Measurements from ENCODE around the gene FANCC. TPM values are rescaled to one million over a fixed set of nuclear protein-coding genes. Genes with fewer than 3 reads are reported as not detected.

Gene FANCC
- total and polyA plus RNA-seq, 2 of the 8 experiments (the other 6 are each of a cell fraction or from before 2014, with no cell fraction given): 7.8 to 15.2 TPM

- no peak overlapping the region for H3K27ac ChIP-seq (ENCODE audit: low read depth, low read length)
- H3K79me2 ChIP-seq (ENCODE audit: control insufficient read depth in 1 of 2, insufficient read depth in 2 of 2, low read length in 2 of 2): no peaks in the 10 kb centered on the region
- no peak for DNase-seq (ENCODE audit: low read depth in 1 of 2, low spot score in 2 of 2)
- H4K20me1 ChIP-seq (replicated peaks in 1 of 2; ENCODE audit: control insufficient read depth in 1 of 2, insufficient read depth in 2 of 2, low read length in 2 of 2): no peaks in the 10 kb centered on the region
- H3K23me2 ChIP-seq (ENCODE audit: low read depth, low read length): no peaks in the 10 kb centered on the region
- CTCF ChIA-PET (ENCODE audit: partially characterized antibody): interaction anchor here (0.9 to 2.1 kb wide), 3 partner anchors 19 to 175 kb away, joined by 3 to 9 read pairs (median 4); no protein-coding TSS in a partner anchor
- TF ChIP-seq RFX5 (IDR thresholded peaks at IDR 0.05; ENCODE audit: borderline replicate concordance, low read depth, low read length) (no peak), KDM5A (IDR thresholded peaks at IDR 0.05; ENCODE audit: low read length) (no peak)
- no peak overlapping the region for H3K9ac ChIP-seq (replicated peaks in 1 of 4; ENCODE audit: extremely low read depth in 1 of 4, low read depth in 3 of 4, low read length in 3 of 4)
- no peak overlapping the region for H4K91ac ChIP-seq (replicated peaks; ENCODE audit: insufficient read length, low read length)
- H3K23ac ChIP-seq (ENCODE audit: insufficient read length): no peak overlapping the region
- H3K14ac ChIP-seq (ENCODE audit: insufficient read length): no peak overlapping the region
- H3K4me3 ChIP-seq (ENCODE audit: extremely low read depth in 1 of 4, insufficient read depth in 2 of 4, low read depth in 3 of 4, low read length in 4 of 4): no peak overlapping the region
- WGBS, 2 experiments (ENCODE audit: extremely low coverage in 1 of 2, insufficient coverage in 1 of 2, insufficient read length in 1 of 2, insufficient replicate concordance in 2 of 2, low coverage in 1 of 2, low lambda C conversion rate in 2 of 2, missing lambda C conversion rate in 1 of 2): 85% methylated on average over 5 of the region's 5 CpGs; no CpG with 5 or more reads in 1 of the 2 experiments
- H3K4me1 ChIP-seq (replicated peaks in 1 of 4; ENCODE audit: control insufficient read depth in 3 of 4, insufficient read depth in 4 of 4, low read length in 3 of 4): no peaks in the 10 kb centered on the region
- H3K79me1 ChIP-seq (ENCODE audit: low read depth, low read length): no peaks in the 10 kb centered on the region
- no peak overlapping the region for H4K5ac ChIP-seq (ENCODE audit: insufficient read length, low read depth, low read length)
- H2BK120ac ChIP-seq (replicated peaks; ENCODE audit: low read depth, low read length): no peak overlapping the region
- H2BK5ac ChIP-seq (ENCODE audit: low read depth, low read length): no peak overlapping the region
- peak overlapping the region; percentile 72 for H2AFZ ChIP-seq (ENCODE audit: low read length)
- no peak overlapping the region for H2AK5ac ChIP-seq (ENCODE audit: low read depth, low read length)
- H4K8ac ChIP-seq (ENCODE audit: extremely low read depth, insufficient read depth, low read length): no peak overlapping the region
- H2BK20ac ChIP-seq (ENCODE audit: low read length): no peak overlapping the region
- POLR2A ChIA-PET (ENCODE audit: partially characterized antibody): no interaction called here
- no peak overlapping the region for H3K56ac ChIP-seq (replicated peaks; ENCODE audit: insufficient read length, low read depth, low read length)
- no peak overlapping the region for H3K4me2 ChIP-seq (ENCODE audit: insufficient read depth in 1 of 2, low read depth in 2 of 2, low read length in 2 of 2)
- no peak overlapping the region for H3K18ac ChIP-seq (ENCODE audit: extremely low read depth, low read length)
- no peaks in the 10 kb centered on the region for H3K36me3 ChIP-seq (ENCODE audit: control insufficient read depth in 2 of 4, insufficient read depth in 4 of 4, low read length in 3 of 4)
- FAIRE-seq: no peak
- no peak overlapping the region for H3K4ac ChIP-seq (replicated peaks; ENCODE audit: insufficient read length, low read depth, low read length)
- no peak overlapping the region for H2BK15ac ChIP-seq (ENCODE audit: low read length)
- H3K27me3 ChIP-seq (replicated peaks in 1 of 4; ENCODE audit: control insufficient read depth in 3 of 4, extremely low read depth in 1 of 4, insufficient read depth in 3 of 4, low read length in 3 of 4): peaks cover 6 to 9% (median 9%) of the 10 kb centered on the region in 4 experiments; a peak in 6 of 7 replicates
- H2BK12ac ChIP-seq (ENCODE audit: low read depth, low read length): no peak overlapping the region
- no peaks in the 10 kb centered on the region for H3K9me3 ChIP-seq (ENCODE audit: insufficient read depth in 2 of 2, low read depth in 1 of 2, low read length in 1 of 2)
These were observed 38.0 kb upstream of the FANCC start for GRCh38 chr9:95355500-95355899.
